GM18499 (cell line): ENCODE data around the gene COPS6.

Source experiments
- ATAC-seq: cut with Tn5 transposase; IDR thresholded peaks from one replicate; pipeline ENCODE4 v1.9.1; 2021; ENCODE audit warnings: moderate number of reproducible peaks; ENCODE audit not compliant: insufficient read depth, unreplicated experiment

The COPS6 gene

GRCh38 chr7:100088621-100089457 is at the start of gene COPS6:
TSS of gene COPS6 (plus strand) at chr7:100088969. CDS start at chr7:100088991, 22 bp downstream.
- ATAC-seq = no peak

GRCh38 chr7:100040575-100040974 is 48.2 kb upstream of the COPS6 start:
- ATAC-seq = no peak

GRCh38 chr7:100044718-100045117 is 44.1 kb upstream of the COPS6 start:
- no peak for ATAC-seq

- ATAC-seq = no peak
These were observed 40.1 kb upstream of the COPS6 start for GRCh38 chr7:100048680-100049079.

GRCh38 chr7:100049441-100050291 is 39.1 kb upstream of the COPS6 start, which contains the start of gene ZSCAN21:
TSS of gene ZSCAN21 (plus strand) at chr7:100049774. CDS start at chr7:100057007, 7,233 bp downstream.
- peak; percentile 50 for ATAC-seq

- ATAC-seq = no peak
These were observed 37.2 kb upstream of the COPS6 start for GRCh38 chr7:100051611-100052010.

GRCh38 chr7:100053215-100053614 is 35.6 kb upstream of the COPS6 start:
- no peak for ATAC-seq

- no peak for ATAC-seq
These were observed 31.8 kb upstream of the COPS6 start for GRCh38 chr7:100057006-100057405.

- no peak for ATAC-seq
These were observed 29.5 kb upstream of the COPS6 start for GRCh38 chr7:100059251-100059739.

GRCh38 chr7:100061518-100062193 is 27.1 kb upstream of the COPS6 start:
- no peak for ATAC-seq

GRCh38 chr7:100063376-100063775 is 25.4 kb upstream of the COPS6 start:
- no peak for ATAC-seq

GRCh38 chr7:100064162-100064561 is 24.6 kb upstream of the COPS6 start:
- ATAC-seq = no peak

GRCh38 chr7:100065452-100066186 is 23.1 kb upstream of the COPS6 start:
- no peak for ATAC-seq

- no peak for ATAC-seq
These were observed 21.8 kb upstream of the COPS6 start for GRCh38 chr7:100066953-100067352.

GRCh38 chr7:100069991-100070390 is 18.8 kb upstream of the COPS6 start:
- no peak for ATAC-seq

- ATAC-seq = no peak
These were observed 17.6 kb upstream of the COPS6 start for GRCh38 chr7:100071018-100071723.

- ATAC-seq = no peak
These were observed 16.3 kb upstream of the COPS6 start for GRCh38 chr7:100072462-100072861.

GRCh38 chr7:100074841-100075240 is 13.9 kb upstream of the COPS6 start:
- ATAC-seq = no peak

GRCh38 chr7:100075418-100075817 is 13.4 kb upstream of the COPS6 start:
- no peak for ATAC-seq
